Right hindlimb (tissue), 1 donor: ENCODE measurements around the gene CYP2W1.
"Not testable (repeated sequence)": the region's sequence is repeated elsewhere in the genome, so short reads cannot be mapped to it uniquely, and the experiment has no call there.

ENCODE experiments used
- DNase-seq: peaks from one replicate; pipeline ENCODE4 v3.0.0-alpha.2; 2018

The CYP2W1 gene

DNA sequence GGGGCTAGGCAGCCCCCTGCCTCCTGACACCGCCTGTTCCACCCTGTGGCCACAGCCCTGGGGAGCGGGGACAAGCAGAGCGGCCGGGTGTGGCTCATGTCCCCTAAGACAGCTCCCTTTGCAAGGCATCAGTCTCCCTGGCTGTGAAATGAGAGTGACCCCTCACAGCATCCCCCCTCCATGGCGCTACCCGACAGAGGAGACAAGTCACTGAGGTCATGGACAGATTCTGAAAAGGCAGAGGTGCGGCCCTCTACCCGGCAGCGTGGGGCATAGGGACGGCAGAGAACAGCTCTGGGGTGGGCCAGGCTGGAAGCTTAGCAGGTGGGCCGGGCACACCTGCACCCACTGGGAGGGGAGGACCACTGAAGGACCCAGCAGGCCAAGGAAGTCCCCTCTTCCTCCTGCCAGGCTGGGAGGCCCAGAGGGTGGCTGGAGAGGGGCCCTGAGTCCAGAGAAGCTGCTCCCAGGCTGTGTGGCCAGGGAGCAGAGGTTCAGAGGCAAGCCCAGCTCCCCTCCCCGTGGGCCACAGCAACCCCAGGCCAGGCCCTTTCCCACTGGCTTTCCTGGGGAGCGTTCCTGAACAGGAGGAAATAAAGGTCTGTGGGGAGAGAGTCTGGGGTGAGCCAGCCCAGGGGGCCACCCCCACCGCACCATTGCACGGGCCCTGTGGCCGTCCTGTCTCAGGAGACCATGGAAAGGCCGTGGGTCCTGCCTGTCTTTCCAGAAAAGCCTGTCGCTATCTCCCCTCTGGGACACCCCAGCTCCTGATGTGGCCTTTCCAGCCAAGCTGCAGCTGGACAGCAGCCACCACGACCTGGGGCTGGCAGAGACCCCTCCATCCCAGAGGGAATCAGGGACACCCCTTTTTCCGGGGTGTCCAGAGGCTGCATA, 30.2 kb upstream of the CYP2W1 start:
- no peak for DNase-seq

DNA sequence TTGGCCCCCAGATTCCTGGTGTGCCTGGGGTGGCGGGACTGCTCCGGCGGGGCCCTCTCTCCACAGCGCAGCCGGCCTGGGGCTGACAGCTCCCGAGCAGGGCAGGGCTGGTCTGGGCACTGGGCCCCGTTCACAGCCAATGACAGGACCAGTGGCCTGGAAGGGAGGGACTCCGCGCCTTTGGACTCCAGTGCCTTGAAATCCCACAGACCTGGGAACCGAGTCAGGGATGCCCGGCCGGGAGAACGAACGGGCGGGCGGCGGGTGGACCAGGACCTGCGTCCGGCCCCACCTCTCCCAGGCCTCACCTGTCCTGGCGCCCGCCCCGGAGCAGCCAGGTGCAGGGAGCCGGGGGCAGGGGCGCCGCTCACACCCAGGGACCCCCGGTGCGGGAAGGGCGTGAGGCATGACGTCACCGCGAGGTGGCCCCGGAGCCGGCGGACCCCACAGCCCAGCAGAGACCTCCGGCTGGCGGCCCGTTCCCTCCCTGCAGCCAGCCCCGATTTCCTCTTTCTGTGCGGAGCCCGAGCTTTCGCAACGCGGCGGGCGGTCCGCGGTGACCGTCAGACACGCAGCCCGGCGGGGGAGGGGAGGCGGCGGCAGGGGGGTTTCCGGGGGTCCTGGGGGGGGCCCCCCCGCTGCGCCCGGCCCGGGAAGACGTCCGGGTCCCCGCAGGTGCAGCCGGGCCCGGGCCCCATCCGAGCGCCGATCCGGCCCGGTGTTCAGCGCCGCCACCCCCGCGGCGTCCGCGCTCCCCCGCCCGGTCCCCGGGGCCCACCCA, 29.2 kb upstream of the CYP2W1 start:
- DNase-seq = peak; percentile 45

DNA sequence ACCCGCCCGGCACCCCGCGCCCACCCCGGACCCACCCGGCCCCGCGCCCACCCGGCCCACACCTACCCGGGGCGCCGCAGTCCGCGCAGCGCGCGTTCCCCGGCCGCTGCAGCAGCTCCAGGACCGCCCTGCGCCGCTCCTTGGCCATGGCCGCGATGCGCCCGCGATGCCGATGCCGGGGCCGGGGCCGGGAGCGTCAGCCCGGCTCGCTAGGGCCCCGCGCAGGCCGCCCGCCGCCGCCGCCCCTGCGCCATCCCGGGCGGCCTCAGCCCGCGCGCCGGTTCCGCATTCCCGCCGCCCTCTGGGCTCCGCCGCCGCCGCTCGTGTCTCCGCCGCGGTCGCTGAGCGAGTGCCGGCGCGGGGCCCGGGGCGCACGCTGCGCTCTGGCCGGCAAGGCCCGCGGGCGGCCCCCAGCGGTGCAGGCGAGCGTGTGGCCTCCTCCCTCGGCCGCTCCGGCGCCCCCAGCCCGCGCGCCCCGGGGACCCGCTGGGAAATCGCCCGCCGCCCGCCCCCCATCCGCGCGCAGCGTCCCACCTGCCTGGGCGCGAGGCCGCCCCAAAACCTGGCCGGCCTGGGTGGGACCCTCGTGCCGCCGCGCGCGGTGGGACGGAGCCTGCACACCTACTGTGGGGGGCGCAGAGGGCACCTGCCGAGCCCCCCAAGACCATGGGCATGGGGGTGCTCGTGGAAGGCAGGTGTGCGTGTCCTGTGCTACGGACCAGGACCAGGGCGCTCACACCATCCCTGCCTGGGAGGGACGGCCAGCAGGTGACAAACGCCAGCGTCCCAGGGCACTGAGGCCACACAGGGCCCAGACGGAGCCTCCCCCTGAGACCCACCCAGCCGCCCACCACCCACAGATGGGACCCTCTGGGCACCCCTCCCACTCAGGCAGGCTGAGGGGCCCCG, 28.4 kb upstream of the CYP2W1 start, which contains the start of gene ADAP1:
ADAP1 (minus strand) TSS at position 351 of the 909 bp plus-strand sequence; CDS start at position 148, 203 bp downstream.
- DNase-seq = peak; percentile 54

DNA sequence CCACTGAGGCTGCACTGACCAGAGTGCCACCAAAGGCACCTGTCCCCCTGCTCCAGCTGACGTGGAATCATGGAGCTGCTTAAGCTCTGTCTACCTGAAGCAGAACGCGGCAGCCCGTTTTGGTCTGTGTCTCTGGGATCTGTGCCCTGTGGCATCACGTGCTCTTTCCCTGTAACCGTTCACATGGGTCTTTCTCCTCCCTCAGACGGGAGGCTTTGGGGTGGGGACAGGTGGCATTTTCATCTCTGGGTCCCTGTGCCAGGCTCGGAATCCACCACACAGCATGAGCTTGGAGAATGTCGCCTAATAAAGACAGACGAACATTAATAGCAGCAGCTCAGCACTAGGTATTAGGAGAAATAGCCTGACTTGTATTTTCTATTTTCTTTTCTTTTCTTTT, 26.9 kb upstream of the CYP2W1 start:
- no peak for DNase-seq

DNA sequence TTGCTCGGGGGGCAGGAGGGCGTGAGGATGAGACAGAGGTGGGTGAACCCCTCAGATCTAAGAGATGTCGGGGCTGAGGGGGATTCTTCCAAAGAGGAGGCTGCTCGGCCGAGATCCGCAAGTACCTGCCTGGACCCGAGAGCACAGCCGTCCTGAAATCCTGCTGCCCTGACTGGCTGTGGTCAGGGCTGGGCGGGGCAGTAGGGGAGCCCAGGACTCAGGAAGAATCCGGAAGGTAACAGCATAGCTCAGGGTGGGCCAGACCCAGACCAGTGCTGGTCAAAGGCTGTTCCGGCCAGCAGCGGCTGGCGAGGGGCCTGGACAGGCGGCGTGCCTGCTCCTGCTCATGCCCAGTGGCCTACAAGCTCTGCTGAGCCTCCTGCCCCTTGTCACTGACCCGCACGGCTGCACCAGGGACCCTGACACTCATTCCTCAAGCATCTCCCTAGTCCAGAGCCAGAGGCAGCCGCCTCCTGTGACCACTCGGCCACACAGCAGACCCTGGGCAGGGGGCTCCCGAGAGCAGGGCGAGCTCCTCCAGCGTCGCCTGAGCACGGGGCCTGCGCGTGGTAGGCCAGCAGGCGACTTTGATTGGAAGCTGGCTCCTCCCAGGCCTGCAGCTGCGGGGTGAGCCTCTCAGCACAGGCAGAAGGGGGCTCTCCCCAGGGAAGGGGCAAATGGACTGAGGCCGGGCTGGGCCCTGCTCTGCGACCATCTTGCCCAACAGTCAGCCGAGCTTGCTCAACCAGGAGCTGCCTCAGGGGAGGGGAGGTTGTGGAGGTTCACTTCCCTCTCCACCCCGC, 25.4 kb upstream of the CYP2W1 start:
- no peak for DNase-seq

GRCh38 chr7:958221-959200, 24.5 kb upstream of the CYP2W1 start:
- no peak for DNase-seq

DNA sequence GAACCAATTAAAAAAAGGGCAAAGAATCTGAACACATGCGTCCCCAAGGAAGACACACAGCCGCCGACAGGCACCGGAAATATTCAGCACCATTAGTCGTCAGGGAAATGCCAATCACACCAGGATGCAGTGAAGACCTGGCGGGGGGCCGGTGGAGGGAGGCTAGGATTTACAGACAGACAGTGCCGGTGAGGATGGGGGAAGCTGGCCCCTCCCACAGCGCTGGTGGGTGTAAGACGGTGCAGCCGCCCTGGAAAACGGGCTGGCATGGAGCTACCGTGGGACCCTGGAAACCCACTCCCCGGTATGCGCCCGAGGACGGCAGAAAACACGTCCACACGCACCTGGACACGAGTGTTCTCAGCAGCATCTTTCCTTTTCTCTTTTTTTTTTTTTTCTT, 23.7 kb upstream of the CYP2W1 start:
- DNase-seq = peak; percentile 24

DNA sequence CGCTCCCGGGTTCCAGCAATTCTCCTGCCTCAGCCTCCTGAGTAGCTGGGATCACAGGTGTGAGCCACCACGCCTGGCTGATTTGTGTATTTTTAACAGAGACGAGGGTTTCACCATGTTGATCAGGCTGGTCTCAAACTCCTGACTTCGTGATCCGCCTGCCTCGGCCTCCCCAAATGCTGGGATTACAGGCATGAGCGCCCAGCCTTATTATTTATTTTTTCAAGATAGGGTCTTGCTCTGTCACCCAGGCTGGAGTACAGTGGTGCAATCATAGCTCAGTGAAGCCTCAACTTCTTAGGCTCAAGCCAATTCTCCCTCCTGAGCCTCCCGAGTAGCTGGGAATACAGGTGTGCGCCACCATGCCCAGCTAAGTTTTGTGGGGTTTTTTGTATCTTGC, 23.2 kb upstream of the CYP2W1 start:
- DNase-seq = not testable (repeated sequence)

DNA sequence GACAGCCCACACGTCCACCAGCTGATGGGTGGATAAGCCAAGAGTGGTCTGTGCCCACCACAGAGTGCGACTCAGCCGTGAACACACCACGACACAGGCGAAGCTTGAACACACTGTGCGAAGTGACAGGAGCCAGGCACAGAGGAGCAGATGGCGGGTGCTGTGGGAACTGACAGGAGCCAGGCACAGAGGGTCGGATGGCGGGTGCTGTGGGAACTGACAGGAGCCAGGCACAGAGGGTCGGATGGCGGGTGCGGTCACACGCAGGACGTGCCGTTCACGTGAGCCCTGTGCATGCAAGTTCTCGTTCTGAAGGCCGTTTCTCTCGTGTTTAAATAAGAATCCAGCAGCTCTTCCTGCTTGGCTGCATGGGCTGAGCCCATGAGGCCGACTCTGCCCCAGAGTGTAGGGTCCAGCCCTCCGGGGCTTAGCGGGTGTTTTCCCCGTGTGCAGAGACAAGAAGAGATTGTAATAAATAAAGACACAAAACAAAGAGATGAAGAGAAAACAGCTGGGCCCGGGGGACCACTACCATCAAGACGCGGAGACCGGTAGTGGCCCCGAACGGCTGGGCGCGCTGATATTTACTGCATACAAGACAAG, 22.6 kb upstream of the CYP2W1 start:
- no peak for DNase-seq

DNA sequence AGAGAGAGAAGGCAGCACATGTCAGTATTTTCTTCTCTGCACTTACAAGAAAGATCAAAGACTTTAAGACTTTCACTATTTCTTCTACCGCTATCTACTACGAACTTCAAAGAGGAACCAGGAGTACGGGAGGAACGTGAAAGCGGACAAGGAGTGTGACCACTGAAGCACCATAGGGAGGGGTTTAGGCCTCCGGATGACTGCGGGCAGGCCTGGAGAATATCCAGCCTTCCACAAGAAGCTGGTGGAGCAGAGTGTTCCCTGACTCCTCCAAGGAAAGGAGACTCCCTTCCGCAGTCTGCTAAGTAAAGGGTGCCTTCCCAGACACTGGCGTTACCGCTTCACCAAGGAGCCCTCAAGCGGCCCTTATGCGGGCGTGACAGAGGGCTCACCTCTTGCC, 22.0 kb upstream of the CYP2W1 start:
- not testable (repeated sequence) for DNase-seq

GRCh38 chr7:961546-962400, 21.2 kb upstream of the CYP2W1 start:
- no peak for DNase-seq

DNA sequence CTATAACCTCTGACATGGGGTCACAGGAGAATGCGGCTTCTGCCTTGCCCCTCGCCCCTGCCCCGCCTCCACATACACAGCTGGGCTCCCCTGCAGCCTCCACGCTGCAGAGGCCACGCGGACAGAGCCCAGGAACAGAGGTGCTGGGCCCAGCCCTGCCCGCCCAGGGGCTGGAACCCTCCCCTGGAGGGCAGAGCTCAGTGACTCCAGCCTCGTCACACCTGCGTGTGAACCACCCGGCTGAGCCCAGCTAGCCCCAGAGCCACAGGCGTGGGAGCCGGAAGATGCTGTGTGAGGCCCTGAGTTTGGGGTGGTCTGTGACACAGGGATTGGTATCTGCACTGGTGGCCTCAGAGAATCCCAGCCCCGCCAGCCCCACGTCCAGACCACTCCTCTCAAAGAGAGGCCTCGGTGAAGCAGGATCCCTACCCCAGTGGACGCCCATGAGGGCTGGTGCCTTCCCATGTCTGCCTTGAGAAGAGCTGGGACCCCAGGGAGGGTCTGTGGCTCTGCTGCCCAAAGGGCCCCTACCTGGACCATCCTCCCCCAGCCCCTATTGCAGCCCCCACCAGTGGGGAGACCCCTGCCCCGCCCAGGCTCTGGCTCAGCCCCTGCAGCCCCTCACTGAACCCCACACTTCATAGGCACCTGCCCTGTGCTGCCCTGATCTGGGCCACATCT, 20.4 kb upstream of the CYP2W1 start:
- peak; percentile 19 for DNase-seq

DNA sequence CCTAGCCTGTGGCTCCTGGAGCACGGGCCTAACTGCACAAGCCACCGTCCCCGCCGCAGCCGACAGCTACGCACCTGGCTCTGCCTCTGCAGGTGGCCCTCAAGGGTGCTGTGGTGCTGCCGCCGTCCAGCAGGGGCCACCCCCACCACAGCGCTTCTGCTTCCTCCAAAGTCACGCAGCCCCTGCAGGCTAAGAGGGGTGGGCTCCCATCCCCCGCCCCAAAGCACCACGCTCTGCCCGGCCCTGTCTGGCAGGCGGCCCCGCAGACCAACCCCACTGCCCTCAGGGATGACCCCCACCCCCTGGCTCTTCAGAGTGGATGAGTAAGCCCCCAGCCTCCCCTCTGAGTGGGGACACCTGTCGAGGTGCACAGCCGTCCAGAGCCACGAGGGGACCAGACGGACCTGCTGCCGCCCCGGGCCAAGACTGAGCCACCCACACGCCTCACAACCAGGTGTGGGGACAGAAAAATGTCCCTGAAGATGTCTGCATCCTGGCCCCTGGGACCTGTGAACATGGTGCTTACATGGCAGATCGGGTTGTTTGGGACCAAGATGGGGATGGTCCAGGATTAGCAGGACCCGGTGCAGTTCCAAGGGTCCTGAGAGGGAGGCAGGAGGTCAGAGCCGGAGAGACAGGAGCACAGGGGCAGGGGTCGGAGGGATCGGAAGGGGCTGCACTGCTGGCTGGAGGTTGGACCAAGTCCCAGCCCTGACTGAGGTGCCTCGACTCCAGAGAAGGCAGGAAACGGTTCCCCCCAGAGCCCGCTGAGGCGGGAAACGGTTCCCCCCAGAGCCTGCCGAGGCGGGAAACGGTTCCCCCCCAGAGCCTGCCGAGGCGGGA, 19.5 kb upstream of the CYP2W1 start:
- DNase-seq = peak; percentile 24

DNA sequence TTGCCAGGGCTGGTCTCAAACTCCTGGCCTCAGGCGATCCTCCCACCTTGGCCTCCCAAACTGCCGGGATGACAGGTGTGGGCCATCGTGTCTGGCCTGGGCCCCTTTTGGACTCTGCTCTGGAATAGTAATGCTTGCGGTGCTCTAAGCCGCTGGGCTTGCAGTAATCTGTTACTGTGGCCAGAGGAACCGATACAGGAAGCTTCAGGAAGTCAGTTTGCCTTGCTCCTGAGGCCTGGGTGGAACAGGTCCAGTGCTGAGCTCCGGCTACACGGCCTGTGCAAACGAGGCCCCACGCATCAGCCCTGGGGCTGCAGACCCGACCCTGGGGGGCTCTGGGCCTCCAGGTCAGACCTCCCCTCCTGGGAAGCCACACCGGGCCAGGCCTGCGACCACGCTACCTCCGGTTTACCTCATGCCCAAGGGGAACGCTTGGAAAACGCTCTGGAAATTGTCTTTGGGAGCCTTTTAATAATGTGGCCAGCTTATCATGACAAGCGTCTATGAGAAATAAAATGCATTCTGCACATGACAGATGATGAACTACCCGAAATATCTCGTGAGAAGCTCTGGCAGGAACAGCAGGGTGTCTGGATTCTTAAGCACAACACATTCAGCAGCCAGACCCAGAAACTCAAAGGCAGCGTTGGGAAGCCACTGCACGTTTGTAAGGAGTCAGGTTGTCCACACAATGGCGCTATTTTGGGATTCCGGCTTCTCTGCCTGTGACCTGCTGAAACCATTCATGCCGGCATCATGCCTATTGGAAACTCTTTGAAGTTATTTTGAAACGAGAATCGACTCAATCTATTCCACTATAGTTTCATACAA, 18.4 kb upstream of the CYP2W1 start:
- peak; percentile 52 for DNase-seq

- DNase-seq = peak; percentile 23
Observed at GRCh38 chr7:966291-967069, 16.5 kb upstream of the CYP2W1 start.
